Fibroblast of pulmonary artery (primary cell): ENCODE measurements around the gene BEAN1.

Experiments used
- DNase-seq: peaks from one replicate; pipeline ENCODE4 v3.0.0-alpha.2; 2010; ENCODE audit warnings: low read depth
- H3K4me3 ChIP-seq: replicated peaks from 2 replicates; pipeline ENCODE4 v1.5.1; 2011; ENCODE audit warnings: low read depth, mild to moderate bottlenecking, control low read depth, low read length, moderate library complexity
- TF ChIP-seq, protein P1 (sequence below): IDR thresholded peaks from 2 replicates; pipeline ENCODE4 v1.5.1; 2011; ENCODE audit warnings: mild to moderate bottlenecking, control low read depth, low read length, inconsistent platforms; ENCODE audit errors: missing control alignments

Gene BEAN1

DNA sequence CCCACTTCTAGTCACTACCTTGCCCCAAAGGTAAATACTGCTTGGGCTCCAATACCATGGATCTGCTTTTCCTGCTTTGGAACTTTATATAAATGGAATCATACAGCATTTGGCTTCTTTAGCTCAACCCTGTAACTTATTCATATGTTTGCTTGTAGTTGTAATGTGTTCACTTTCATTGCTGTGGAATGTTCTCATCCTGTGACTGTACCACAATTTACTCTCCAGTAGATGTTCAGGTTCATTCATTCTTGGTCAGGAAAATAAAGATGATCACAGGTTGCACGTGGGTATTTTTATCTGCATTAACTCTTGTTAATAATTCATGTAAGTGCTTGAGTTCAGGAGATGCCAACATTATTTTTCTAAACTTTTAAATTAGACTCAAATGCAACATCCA is 6.7 kb upstream of the BEAN1 start:
- no peak overlapping the region for H3K4me3 ChIP-seq
- TF ChIP-seq, protein P1, sequence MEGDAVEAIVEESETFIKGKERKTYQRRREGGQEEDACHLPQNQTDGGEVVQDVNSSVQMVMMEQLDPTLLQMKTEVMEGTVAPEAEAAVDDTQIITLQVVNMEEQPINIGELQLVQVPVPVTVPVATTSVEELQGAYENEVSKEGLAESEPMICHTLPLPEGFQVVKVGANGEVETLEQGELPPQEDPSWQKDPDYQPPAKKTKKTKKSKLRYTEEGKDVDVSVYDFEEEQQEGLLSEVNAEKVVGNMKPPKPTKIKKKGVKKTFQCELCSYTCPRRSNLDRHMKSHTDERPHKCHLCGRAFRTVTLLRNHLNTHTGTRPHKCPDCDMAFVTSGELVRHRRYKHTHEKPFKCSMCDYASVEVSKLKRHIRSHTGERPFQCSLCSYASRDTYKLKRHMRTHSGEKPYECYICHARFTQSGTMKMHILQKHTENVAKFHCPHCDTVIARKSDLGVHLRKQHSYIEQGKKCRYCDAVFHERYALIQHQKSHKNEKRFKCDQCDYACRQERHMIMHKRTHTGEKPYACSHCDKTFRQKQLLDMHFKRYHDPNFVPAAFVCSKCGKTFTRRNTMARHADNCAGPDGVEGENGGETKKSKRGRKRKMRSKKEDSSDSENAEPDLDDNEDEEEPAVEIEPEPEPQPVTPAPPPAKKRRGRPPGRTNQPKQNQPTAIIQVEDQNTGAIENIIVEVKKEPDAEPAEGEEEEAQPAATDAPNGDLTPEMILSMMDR = no peak
- no peak for DNase-seq

DNA sequence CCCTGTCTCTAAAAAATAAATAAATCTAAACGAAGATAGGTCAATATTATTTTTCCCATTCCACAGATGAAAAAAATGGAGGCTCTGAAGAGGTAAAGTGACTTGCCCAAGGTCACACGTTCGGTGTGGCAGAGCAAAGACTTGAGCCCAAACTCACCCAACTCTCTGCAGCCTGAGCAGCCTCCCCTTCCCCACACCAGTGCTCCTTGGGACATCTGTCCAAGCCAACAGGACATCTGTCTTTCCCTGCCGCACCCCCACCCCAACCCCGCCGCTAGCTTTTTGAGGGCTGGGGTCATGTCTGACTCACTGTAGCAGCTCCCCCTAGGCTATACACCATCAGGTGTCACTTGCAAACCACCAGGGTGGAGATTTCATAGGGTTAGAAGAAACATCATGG is 5.2 kb upstream of the BEAN1 start:
- H3K4me3 ChIP-seq = no peak overlapping the region
- TF ChIP-seq, protein P1 = no peak
- DNase-seq = no peak

DNA sequence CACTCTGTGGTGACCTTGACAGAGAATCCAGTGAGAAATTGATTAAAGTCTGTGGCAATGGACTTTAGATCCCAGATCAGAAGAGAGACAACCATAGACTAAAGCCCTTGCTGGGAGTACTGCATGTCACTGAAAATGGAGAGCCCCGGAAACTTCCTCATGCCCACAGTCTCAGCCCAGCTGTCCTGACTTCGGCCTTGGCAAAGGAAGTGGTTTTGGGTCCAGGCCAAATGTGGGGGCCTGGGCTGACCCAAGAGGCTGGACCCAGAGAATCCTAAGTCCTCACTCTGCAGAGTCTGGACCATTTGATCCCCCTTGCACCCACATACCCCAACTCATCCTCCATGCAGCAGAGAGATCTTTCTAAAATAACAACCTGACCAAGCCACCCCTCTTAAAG is 4.7 kb upstream of the BEAN1 start:
- DNase-seq = no peak
- TF ChIP-seq, protein P1 = no peak
- H3K4me3 ChIP-seq = no peak overlapping the region

GRCh38 chr16:66423177-66423576 is 3.9 kb upstream of the BEAN1 start:
- no peak overlapping the region for H3K4me3 ChIP-seq
- TF ChIP-seq, protein P1 = no peak
- DNase-seq = no peak

DNA sequence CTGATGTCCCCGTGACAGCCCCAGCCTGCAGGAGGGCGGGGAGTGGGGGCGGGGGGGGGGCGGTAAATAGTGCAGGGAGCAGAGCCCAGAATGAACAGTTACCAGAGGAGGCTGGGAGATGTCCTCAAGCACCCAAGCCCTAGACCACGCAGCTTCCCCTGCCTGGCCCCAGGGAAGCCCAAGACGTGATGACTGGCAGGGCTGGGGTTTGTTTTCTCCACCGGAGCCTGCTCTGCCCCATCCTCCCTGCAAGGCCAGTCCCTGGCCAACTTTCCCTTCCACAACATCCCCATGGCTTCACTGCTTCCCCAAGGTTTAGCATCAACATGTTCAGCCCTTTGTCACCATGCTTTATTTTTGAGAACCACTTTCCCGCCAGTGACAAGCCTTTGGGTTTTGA is 1.4 kb upstream of the BEAN1 start:
- TF ChIP-seq, protein P1 = no peak
- DNase-seq = no peak
- H3K4me3 ChIP-seq = no peak overlapping the region

GRCh38 chr16:66426112-66427035 is 721 bp upstream of the BEAN1 start:
- no peak for DNase-seq
- TF ChIP-seq, protein P1 = no peak
- H3K4me3 ChIP-seq = peak overlapping the region; percentile 34
